Measurements from ENCODE around the gene ECM2.

The ECM2 gene

GRCh38 chr9:92547356-92547755 is 11.6 kb upstream of the ECM2 start:
- in situ Hi-C loops (cut with HindIII; ENCODE audit: low pct_unique_long_range_greater_than_20kb, low sequenced_read_pairs) = no loop called here

GRCh38 chr9:92545002-92545510 is 9.3 kb upstream of the ECM2 start:
- DNase-seq (ENCODE audit: low read depth in 1 of 2, low spot score in 1 of 2) = no peak
- in situ Hi-C loops (cut with HindIII; ENCODE audit: low pct_unique_long_range_greater_than_20kb, low sequenced_read_pairs) = no loop called here
- no peak for TF ChIP-seq JUND (IDR thresholded peaks at IDR 0.05; ENCODE audit: low read depth)

More at GRCh38 chr9:92547356-92547755, 11.6 kb upstream of the ECM2 start:
- no peak for TF ChIP-seq JUND (IDR thresholded peaks at IDR 0.05; ENCODE audit: low read depth)
- DNase-seq (ENCODE audit: low read depth in 1 of 2, low spot score in 1 of 2) = no peak

- in situ Hi-C loops (cut with HindIII; ENCODE audit: low pct_unique_long_range_greater_than_20kb, low sequenced_read_pairs) = no loop called here
- DNase-seq (ENCODE audit: low read depth in 1 of 2, low spot score in 1 of 2) = no peak
- TF ChIP-seq JUND (IDR thresholded peaks at IDR 0.05; ENCODE audit: low read depth) = no peak
Measured at GRCh38 chr9:92543972-92544371, 8.2 kb upstream of the ECM2 start.

- no peak for DNase-seq (ENCODE audit: low read depth in 1 of 2, low spot score in 1 of 2)
- in situ Hi-C loops (cut with HindIII; ENCODE audit: low pct_unique_long_range_greater_than_20kb, low sequenced_read_pairs) = no loop called here
- TF ChIP-seq JUND (IDR thresholded peaks at IDR 0.05; ENCODE audit: low read depth) = no peak
Measured at GRCh38 chr9:92538541-92538940, 2.8 kb upstream of the ECM2 start.

GRCh38 chr9:92534674-92535073 is 1.1 kb downstream of the ECM2 start:
- peak in 1 of 2 experiments; percentile 44 for DNase-seq (ENCODE audit: low read depth in 1 of 2, low spot score in 1 of 2)
- in situ Hi-C loops (cut with HindIII; ENCODE audit: low pct_unique_long_range_greater_than_20kb, low sequenced_read_pairs) = no loop called here
- TF ChIP-seq JUND (IDR thresholded peaks at IDR 0.05; ENCODE audit: low read depth) = no peak

GRCh38 chr9:92534204-92534603 is 1.6 kb downstream of the ECM2 start:
- TF ChIP-seq JUND (IDR thresholded peaks at IDR 0.05; ENCODE audit: low read depth) = no peak
- DNase-seq (ENCODE audit: low read depth in 1 of 2, low spot score in 1 of 2) = peak in 1 of 2 experiments; percentile 1
- in situ Hi-C loops (cut with HindIII; ENCODE audit: low pct_unique_long_range_greater_than_20kb, low sequenced_read_pairs) = no loop called here

- in situ Hi-C loops (cut with HindIII; ENCODE audit: low pct_unique_long_range_greater_than_20kb, low sequenced_read_pairs) = no loop called here
- TF ChIP-seq JUND (IDR thresholded peaks at IDR 0.05; ENCODE audit: low read depth) = no peak
- no peak for DNase-seq (ENCODE audit: low read depth in 1 of 2, low spot score in 1 of 2)
Measured at GRCh38 chr9:92530893-92531292, 4.9 kb downstream of the ECM2 start.

- no peak for DNase-seq (ENCODE audit: low read depth in 1 of 2, low spot score in 1 of 2)
- in situ Hi-C loops (cut with HindIII; ENCODE audit: low pct_unique_long_range_greater_than_20kb, low sequenced_read_pairs) = no loop called here
- no peak for TF ChIP-seq JUND (IDR thresholded peaks at IDR 0.05; ENCODE audit: low read depth)
Measured at GRCh38 chr9:92529124-92529523, 6.7 kb downstream of the ECM2 start.

GRCh38 chr9:92528522-92528849 is 7.3 kb downstream of the ECM2 start:
- in situ Hi-C loops (cut with HindIII; ENCODE audit: low pct_unique_long_range_greater_than_20kb, low sequenced_read_pairs) = no loop called here
- no peak for DNase-seq (ENCODE audit: low read depth in 1 of 2, low spot score in 1 of 2)
- TF ChIP-seq JUND (IDR thresholded peaks at IDR 0.05; ENCODE audit: low read depth) = no peak

GRCh38 chr9:92527832-92528521 is 7.8 kb downstream of the ECM2 start:
- DNase-seq (ENCODE audit: low read depth in 1 of 2, low spot score in 1 of 2) = no peak
- no peak for TF ChIP-seq JUND (IDR thresholded peaks at IDR 0.05; ENCODE audit: low read depth)
- in situ Hi-C loops (cut with HindIII; ENCODE audit: low pct_unique_long_range_greater_than_20kb, low sequenced_read_pairs) = no loop called here

GRCh38 chr9:92527291-92527828 is 8.4 kb downstream of the ECM2 start:
- in situ Hi-C loops (cut with HindIII; ENCODE audit: low pct_unique_long_range_greater_than_20kb, low sequenced_read_pairs) = no loop called here
- no peak for TF ChIP-seq JUND (IDR thresholded peaks at IDR 0.05; ENCODE audit: low read depth)
- DNase-seq (ENCODE audit: low read depth in 1 of 2, low spot score in 1 of 2) = no peak

GRCh38 chr9:92525306-92525705 is 10.5 kb downstream of the ECM2 start:
- no peak for TF ChIP-seq JUND (IDR thresholded peaks at IDR 0.05; ENCODE audit: low read depth)
- DNase-seq (ENCODE audit: low read depth in 1 of 2, low spot score in 1 of 2) = no peak
- in situ Hi-C loops (cut with HindIII; ENCODE audit: low pct_unique_long_range_greater_than_20kb, low sequenced_read_pairs) = no loop called here

- in situ Hi-C loops (cut with HindIII; ENCODE audit: low pct_unique_long_range_greater_than_20kb, low sequenced_read_pairs) = no loop called here
- no peak for DNase-seq (ENCODE audit: low read depth in 1 of 2, low spot score in 1 of 2)
- no peak for TF ChIP-seq JUND (IDR thresholded peaks at IDR 0.05; ENCODE audit: low read depth)
Measured at GRCh38 chr9:92524881-92525280, 10.9 kb downstream of the ECM2 start.
